Eye (tissue), 1 donor: ENCODE data around the gene CELF1.

ENCODE experiments used
- DNase-seq: peaks from one replicate; pipeline ENCODE4 v3.0.0-alpha.2; 2015

Gene CELF1

DNA sequence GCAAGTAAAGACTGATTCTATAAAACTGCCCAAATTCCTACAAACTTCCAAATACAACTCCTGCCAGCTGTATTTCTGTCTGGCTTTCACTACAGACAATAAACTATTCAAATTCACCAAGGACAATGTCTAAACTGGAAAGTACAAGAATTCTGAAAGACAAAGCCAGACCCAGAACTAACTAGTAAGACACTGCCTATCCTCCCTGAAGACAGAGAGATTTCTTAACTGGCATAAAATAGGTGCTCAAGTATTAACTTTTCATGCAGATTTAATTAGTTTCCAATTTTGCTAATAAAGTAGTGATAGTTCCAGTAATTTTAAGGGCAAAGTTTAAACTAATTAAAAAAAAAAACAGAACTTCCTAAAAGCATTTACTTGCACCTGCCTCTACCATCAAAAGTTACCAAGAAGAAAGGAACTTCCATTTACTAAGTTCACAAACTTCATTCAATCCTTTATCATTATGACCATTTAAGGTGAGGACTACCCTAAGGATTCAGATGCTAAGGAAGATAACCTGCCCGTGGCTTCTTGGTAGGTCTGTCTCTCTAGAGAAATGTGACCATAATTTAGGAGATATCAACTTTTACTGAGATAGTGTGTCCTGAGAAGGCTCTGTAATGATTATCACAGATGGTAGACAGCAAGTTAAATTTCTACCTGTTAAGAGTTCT, 45.2 kb downstream of the CELF1 start:
- no peak for DNase-seq

DNA sequence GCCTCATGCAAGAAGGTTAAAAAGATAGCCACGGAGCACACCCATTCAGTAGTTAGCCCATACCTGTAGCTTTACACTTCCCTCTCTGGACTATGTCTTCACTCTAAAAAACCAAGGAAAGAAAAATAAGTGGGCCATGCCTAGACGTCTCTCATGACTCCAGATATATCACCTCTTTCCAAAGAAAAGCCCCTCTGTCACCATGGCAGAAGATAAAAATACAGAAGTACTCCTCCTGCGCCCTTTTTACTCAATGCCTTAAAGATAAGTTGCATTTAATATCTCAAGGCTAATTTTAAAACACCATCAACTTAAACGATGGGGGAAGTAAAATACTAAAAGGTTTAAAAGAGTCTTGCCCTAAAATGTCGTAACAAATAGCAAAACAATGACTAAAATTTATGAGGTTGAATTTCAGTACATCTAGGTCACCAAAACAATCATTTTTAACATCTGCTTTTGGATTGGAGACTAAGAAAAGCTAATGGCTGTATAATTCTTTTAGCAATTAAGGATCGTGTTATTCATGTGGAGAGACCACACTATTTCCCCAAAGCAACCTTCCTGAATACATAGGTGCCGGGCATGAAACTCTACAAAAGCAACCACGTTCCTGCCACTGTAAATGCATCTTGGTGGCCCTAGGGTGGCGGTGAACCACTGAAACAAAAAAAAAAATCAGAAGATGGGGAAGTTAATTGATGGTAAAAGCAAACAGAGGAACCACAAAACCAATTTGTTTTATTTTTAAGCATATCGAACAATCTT, 46.0 kb downstream of the CELF1 start:
- no peak for DNase-seq

DNA sequence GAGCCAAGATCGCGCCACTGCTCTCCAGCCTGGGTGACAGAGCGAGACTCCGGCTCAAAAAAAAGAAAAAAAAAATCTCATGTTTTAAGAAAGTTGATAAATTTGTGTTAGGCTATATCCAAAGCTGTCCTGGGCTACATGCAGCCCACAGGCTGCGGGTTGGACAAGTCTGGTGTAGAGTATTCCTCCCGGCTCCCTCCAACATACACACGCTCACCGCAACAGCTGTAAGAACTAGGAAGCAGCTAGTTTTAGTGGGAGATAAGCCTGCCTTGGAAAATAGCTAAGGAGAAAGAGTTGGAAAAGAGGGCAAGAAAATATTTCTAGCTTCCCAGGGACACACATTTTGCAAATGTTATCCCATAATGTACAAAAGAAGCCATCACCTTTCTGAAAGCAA, 46.6 kb downstream of the CELF1 start:
- no peak for DNase-seq

DNA sequence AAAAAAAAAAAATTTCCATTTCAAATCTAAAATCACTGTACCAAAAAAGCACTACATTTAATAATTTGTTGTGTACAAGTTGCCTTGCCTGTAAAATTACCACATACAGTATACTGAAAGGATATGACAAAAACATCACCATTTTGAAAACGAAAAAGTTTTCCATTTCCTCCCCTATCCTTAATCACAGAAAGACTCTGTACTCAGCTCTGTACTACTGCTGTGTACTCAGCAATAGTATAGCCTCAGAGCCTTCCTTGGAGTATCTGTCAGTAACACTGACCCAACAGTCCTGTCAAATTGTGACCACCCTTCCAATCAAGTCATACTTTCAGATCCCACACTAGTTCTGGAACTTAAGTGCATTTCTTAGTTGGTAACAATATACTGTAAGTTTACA, 48.0 kb downstream of the CELF1 start:
- DNase-seq: no peak

DNA sequence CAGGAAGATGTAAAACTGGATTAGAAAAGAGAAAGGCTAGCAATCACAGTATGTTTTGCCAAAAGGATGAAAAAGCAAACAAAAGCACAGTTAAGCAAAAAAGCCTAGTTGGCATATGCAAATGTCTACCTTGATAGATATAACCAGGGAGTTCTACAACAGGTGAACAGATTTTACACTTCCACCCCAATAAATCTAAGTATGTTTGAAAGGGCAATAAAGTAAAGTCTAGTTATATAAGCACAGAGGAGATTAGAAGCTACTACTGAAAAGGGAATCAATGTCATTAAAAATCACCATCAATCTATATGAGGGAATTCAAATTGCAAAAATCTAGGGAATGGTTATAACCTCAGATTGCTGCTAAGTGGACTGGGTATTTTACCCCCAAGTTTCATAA, 49.7 kb downstream of the CELF1 start:
- no peak for DNase-seq

DNA sequence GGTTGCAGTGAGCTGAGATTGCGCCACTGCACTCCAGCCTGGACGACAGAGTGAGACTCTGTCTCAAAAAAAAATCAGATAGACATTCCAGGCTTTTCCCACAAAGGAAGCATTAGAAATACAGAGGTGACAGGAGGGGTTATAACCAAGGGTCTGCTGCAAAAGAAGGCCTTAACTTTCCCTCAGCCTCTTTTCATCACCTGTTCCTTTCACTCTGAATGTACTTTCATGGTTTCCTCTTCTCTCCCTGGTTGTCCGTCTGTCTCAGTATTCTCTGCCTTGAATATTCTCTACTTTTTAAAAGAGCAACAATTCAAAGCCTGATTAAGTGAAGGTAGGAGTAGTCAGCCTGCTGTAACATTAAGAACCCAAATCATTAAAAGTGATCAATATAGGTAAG, 50.2 kb downstream of the CELF1 start:
- DNase-seq: no peak

DNA sequence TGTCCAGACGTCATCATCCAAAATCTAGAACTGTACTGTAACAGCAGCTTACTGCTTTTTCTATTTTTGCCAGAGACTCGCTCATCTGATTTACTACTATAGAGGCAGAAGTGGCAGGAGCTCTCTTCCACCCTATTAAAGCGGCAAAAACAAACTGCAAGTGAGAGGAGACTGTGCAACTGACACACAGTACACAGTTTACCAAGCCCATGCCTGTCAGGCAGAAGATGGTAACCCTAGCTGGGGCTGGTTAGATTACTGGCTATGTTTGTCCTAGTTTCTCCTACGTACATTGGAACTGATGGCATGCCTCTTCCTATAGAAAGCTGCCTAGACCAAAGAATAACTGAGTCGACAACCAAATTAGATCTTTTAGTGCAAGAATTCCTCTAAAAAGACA, 51.8 kb downstream of the CELF1 start:
- no peak for DNase-seq

DNA sequence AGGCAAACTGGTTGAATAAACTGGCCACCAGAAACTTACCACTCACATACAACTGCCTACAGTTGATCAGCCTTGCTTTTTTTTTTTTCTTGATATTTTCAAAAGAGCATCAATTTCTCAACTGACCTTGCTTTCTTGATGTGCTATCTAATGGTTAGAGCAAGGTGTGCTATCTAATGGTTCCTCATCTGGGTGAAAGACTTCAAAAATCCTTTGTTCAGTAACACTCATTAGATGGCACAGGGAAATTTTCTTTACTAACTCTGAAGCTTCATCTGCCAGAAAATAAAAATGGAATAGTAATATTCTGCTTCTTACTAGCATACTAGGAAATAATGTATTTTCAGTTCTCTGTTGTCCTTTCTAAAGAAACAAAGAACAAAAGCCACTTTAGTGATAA, 52.8 kb downstream of the CELF1 start:
- DNase-seq: no peak

DNA sequence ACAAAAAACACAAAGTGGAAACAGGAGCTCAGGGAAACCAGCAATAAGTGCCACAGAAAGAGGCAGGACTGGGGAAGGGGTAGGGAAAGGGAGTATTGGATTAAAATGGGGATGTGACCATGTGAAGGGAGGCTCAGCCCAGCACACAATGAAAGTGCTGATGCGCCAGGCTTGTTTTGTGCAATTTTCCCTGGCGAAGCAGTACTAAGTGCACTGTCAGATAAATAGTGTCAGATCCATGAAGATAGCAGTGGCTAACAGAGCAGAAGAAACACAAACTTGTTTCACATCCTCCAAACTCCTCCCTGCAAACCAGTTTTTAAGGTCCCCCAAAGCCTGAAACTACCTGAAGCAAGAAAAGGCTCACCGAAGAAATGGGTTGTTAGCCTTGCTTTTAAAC, 53.3 kb downstream of the CELF1 start:
- peak; percentile 83 for DNase-seq

DNA sequence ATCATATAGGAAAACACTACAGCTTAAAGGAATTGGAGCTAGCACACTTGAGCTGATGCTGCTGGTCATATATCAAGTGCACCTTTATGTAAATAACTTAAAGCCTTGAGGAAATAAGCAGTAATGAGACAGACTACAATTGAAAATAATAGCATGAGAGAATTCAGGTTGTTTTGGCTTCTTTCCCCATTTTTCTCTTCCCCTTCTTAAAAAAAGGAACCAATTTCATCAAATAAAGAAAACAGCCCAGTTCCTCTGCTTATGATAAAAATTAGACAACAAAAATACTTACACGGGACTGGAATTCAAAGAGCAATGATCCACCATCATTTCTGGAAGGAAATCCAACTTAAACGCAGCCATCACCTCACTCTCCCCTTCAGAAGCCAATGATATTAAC, 53.8 kb downstream of the CELF1 start:
- no peak for DNase-seq

DNA sequence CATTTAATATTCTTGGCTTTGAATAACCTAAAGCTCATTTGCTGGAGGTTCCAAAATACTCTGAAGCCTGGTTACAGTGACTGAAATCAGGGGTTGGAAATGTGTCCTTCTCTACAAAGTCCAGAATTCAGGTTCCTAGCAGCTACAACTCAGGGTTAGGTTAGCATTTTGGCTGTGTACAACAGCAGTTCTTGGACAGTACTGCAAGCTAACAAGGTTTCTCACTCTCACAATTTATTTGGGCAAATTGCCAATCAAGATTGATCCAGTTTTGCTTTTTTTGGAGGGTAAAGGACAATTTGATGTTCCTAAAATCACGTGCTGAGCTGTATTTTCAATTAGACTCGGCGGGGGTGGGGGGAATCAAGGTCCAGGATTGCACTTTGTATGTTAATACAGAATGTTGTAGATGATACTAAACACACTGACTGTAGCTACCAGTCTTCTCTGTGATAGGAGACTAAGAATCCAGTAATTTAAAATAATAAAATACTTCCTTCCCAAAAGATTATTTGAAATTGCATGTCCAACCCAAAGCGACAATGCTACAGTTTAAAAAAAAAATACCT, 54.3 kb downstream of the CELF1 start:
- no peak for DNase-seq

DNA sequence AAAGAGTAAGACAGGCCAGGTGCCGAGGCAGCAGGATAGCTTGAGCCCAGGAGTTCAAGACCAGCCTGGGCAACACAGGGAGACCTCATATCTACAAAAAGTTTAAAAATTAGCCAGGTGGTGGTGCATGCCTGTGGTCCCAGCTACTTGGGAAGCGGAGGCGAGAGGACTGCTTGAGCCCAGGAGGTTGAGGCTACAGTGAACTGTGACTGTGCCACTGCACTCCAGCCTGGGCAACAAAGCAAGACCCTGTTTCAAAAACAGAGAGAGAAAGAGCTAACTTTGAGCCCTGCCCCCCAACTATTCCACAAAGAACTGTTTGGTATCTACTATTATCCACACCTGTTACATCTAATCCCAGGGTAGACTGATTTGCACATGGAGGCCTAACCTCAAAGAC, 54.8 kb downstream of the CELF1 start:
- no peak for DNase-seq

DNA sequence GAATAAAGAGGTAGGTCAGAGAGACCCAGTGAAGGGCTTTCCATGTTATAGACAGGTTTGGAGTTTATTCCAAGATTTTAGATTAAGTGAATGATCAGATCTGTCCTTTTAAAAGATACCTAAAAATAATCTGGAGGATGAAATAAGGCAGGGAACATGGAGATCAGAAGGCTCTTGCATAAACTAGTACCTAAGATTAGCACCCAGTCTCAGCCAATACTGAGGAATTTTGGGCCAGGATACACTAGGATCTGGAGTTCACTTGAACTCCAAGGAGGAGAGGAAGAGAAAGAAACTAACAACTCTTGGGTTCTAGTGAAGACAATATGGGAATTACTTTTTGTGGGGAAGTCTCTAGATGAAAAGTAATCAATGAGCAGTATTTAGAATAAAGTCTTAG, 56.1 kb downstream of the CELF1 start:
- DNase-seq: no peak

DNA sequence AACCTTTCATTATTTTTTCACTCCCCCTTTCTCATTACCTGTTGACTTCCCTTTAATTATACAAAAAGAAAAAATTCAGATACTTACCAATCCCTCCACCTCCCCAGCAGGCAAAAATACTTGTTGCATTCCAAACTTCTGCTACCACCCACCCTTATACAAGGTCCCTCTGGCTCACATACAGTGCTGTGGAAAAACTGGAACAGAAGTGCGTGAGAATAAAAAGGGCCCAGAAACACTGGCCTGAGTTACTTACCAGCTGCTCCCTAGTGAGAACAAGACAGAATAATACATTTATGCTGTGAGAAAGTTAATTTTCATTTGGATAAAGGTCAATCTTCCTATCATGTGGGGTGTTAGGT, 57.1 kb downstream of the CELF1 start:
- DNase-seq: no peak

DNA sequence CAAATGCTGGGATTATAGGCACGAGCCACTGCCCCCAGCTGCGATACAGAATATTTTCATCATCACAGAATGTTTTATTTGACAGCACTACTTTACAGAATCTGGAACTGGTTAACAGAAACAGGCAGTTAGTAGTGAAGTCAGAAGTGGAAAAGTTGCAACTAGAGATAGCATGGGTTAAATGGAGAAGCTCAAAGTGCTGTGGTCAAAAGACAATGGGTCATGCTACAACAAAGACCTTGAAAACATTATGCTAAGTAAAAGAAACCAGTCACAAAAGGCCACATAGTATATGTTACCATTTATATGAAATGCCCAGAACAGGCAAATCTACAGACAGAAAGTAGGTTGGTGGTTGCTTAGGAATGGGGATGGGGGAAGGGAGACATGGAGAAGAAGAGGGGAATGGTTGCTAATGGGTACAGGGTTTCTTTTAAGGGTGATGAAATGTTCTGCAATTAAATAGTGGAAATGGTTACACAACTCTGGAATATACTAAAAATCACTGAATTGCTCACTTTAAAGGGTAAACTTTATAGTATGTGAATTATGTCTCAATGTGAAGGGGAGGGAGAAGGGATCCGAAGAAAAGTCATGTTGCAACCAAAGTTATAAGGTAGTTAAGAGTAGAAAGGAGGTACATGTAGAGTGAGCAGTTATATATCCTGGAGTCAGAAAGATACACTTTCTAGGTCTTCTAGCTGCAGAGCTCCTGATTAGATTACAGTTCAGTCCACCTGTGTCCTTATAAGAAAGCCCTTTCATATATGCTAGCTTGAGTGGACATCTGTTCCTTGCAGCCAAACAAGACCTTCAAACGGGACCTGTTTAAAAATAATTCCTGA, 57.7 kb downstream of the CELF1 start:
- no peak for DNase-seq

DNA sequence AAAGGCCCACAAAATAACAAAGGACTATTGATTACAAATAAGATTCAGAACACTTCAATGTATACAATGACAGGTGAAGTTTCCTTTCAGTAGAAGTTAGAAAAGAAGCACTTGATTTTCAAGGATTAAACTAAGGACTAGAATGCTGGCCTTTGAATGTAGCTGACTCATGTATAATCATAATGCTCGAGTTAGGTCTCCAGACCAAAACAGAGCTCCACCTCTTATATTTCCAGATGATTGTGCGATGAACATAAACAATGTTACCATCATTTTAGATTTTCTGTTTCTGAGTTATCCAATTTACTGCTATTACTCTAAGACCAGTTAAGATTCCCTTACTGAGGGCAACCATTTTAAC, 63.6 kb downstream of the CELF1 start:
- DNase-seq: no peak

DNA sequence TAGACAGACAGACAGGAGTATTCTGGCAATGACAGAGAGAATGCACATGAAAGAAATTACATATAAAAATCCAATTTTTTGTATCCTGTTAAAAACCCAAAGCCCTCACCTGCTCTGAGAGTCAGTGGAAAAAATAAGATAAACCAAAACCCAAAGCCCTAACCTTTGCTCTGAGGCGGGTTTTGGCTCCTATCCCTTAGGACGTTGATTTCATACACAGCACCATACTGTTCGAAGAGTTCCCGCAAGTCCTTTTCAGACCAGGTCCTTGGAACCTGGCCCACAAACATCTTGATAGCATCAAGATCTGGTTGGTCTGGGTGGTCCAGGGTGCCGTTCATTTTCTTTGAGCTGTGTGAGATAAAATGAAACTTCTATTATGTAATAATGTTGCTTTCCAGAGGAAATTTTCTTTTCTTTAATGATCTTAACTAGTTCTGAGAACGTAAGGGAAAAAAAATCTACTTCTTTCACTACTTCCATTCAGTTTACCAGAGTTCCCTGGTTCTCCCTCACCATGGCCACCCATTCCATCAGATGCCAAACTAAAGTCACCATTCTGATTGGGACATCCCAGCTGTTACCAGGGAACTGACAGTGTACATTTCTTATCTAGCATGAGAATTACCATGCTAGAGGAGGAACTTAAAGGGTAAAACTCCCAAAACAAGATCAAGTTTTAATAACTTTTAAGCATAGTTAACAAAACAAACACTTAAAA, 64.1 kb downstream of the CELF1 start:
- no peak for DNase-seq

DNA sequence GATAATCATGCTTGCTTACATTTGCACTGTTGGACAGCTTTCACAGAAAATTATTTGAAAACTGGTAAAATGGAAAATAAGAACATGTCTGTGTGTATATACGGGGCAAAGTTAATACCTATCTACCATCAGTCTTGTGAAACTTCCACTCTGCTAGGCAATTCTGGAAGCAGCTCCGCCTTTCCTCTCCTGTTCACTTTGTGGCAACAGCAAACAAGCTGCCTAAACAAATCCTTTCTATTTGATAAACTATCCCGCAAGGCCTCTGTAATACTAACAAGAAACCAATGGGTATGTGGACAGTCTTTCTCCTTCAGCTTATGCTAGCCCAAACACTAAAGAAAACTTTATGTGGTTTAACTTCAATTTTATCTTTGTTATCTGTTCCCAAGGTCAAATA, 64.8 kb downstream of the CELF1 start:
- no peak for DNase-seq

DNA sequence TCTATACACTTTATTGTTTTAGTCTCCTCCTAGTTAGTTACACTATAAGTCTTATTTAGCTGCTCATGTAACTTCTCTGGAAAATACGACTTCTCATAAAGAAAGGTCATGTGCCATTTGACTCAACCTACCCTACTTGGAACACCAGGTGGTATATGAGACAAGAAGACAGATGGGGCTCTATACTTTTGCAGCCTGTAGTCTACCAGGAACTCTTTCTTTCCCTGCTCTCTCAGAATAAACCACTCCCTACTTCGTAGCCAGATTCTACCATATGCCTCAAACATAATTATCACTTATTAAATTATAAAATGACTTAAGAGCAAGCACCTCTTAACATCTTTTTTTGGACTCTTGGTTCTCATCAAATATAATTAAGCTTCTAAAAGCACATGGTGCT, 65.5 kb downstream of the CELF1 start:
- no peak for DNase-seq

DNA sequence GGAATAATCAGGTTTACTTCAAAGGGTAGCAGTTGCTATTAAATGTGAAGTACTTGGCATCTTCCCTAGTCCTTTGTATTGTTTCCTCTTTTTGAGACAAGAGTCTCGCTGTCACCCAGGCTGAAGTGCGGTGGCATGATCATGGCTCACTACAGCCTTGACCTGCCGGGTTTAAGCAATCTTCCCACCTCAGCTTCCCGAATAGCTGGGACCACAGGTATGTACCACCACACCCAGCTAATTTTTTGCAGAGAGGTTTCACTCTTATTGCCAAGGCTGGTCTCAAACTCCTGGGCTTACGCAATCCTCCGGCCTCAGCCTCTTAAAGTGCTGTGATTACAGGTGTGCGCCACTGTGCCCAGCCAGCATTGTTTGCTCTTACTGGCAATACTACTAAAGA, 67.8 kb downstream of the CELF1 start:
- DNase-seq: no peak

DNA sequence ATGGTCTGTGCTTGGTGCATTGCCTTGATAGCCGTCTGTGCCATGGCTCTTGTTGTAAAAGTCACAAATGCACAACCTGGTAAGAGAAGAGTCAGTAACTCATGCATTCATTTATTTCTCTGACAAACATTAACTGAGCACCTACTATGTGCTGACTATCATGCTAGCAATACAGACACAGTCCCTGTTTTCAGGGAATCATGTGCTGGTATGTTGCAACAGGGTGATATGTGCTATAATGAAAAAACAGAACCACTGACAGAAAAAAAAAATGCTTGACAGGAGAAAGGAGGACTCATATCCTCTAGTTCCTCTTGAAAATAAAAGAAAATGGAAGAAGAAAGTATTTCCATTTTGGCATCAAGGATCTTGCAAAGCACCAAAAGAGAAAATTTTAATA, 69.5 kb downstream of the CELF1 start:
- DNase-seq: no peak

DNA sequence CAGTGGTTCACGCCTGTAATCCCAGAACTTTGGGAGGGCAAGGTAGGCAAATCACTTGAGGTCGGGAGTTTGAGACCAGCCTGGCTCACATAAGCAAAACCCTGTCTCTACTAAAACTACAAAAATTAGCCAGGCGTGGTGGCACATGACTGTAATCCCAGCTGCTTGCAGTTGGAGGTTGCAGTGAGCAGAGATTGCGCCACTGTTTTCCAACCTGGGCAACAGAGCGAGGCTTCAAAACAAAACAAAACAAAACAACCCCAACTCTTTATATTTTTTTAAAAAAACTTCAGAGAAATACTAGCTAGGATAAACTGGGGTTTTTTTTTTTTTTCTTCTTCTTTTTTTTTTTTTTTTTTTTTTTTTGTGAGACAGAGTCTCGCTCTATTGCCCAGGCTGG, 72.2 kb downstream of the CELF1 start:
- no peak for DNase-seq
